GM18519 (cell line): Measurements from ENCODE around the gene PRKN.
"Not testable (repeated sequence)": the region's sequence is repeated elsewhere in the genome, so short reads cannot be mapped to it uniquely, and the experiment has no call there.

Experiments used
- ATAC-seq: cut with Tn5 transposase; IDR thresholded peaks from one replicate; pipeline ENCODE4 v1.9.1; 2021; ENCODE audit warnings: mild to moderate bottlenecking, moderate library complexity; ENCODE audit not compliant: unreplicated experiment, low FRiP score

Gene PRKN

GRCh38 chr6:161331402-161332081 is 1396.0 kb downstream of the PRKN start:
- ATAC-seq, result not testable (repeated sequence)

GRCh38 chr6:161327360-161327953 is 1400.1 kb downstream of the PRKN start:
- ATAC-seq, result no peak

GRCh38 chr6:161319231-161319630 is 1408.3 kb downstream of the PRKN start:
- ATAC-seq, result no peak

- ATAC-seq, result no peak
Measured at GRCh38 chr6:161318456-161318855, 1409.1 kb downstream of the PRKN start.

GRCh38 chr6:161316531-161316930 is 1411.0 kb downstream of the PRKN start:
- no peak for ATAC-seq

GRCh38 chr6:161315246-161315917 is 1412.2 kb downstream of the PRKN start:
- not testable (repeated sequence) for ATAC-seq

- not testable (repeated sequence) for ATAC-seq
Measured at GRCh38 chr6:161314541-161315245, 1412.9 kb downstream of the PRKN start.

GRCh38 chr6:161313940-161314509 is 1413.5 kb downstream of the PRKN start:
- no peak for ATAC-seq

- ATAC-seq, result not testable (repeated sequence)
Measured at GRCh38 chr6:161313475-161313874, 1414.1 kb downstream of the PRKN start.

GRCh38 chr6:161309774-161310173 is 1417.8 kb downstream of the PRKN start:
- ATAC-seq, result not testable (repeated sequence)

- ATAC-seq, result no peak
Measured at GRCh38 chr6:161308075-161308655, 1419.4 kb downstream of the PRKN start.

- no peak for ATAC-seq
Measured at GRCh38 chr6:161305860-161306259, 1421.7 kb downstream of the PRKN start.

- no peak for ATAC-seq
Measured at GRCh38 chr6:161303628-161304340, 1423.8 kb downstream of the PRKN start.

GRCh38 chr6:161302949-161303348 is 1424.6 kb downstream of the PRKN start:
- ATAC-seq, result no peak

- ATAC-seq, result no peak
Measured at GRCh38 chr6:161301338-161301737, 1426.2 kb downstream of the PRKN start.

- no peak for ATAC-seq
Measured at GRCh38 chr6:161300823-161301222, 1426.7 kb downstream of the PRKN start.

- no peak for ATAC-seq
Measured at GRCh38 chr6:161299726-161300125, 1427.8 kb downstream of the PRKN start.
